Measurements from ENCODE around the gene STRN. TPM values are rescaled to one million over a fixed set of nuclear protein-coding genes. Genes with fewer than 3 reads are reported as not detected.

The STRN gene
- total RNA-seq: 10 to 100 TPM; 14.9 to 18.5 (median 16.1) TPM

- H3K27ac ChIP-seq: peak within 1 kb of the TSS; percentile 57 to 92 (median 74)
- DNase-seq: peak; percentile 97 to 98
- WGBS, 2 donors: 0 to 1% methylated on average over 13 to 19 of the region's 91 CpGs
- no peaks in the 10 kb centered on the region for H3K36me3 ChIP-seq
- H3K4me3 ChIP-seq (replicated peaks in 1 of 3): peak within 1 kb of the TSS; percentile 71 to 100 (median 93)
- H3K27me3 ChIP-seq: no peaks in the 10 kb centered on the region
- peak; percentile 33 to 87 for TF ChIP-seq POLR2A (IDR thresholded peaks at IDR 0.05)
- no peak for TF ChIP-seq CTCF (IDR thresholded peaks at IDR 0.05)
- H3K4me1 ChIP-seq: peaks cover 7 to 11% of the 10 kb centered on the region in 2 donors
- H3K9me3 ChIP-seq: no peaks in the 10 kb centered on the region
- intact Hi-C loops (cut with DNase I): no loop called here
These were observed at the start of gene STRN for GRCh38 chr2:36966370-36967235. TSS of gene STRN (minus strand) at chr2:36966536. CDS start at chr2:36966463, 73 bp downstream.

- no peak overlapping the region for H3K27ac ChIP-seq
- no peaks in the 10 kb centered on the region for H3K4me1 ChIP-seq
- H3K4me3 ChIP-seq (replicated peaks in 1 of 3): no peak overlapping the region
- no peaks in the 10 kb centered on the region for H3K9me3 ChIP-seq
- TF ChIP-seq CTCF (IDR thresholded peaks at IDR 0.05) (no peak), POLR2A (IDR thresholded peaks at IDR 0.05) (no peak)
- H3K36me3 ChIP-seq: peaks cover 29 to 33% of the 10 kb centered on the region in 2 donors
- H3K27me3 ChIP-seq: no peaks in the 10 kb centered on the region
- WGBS, 2 donors: 94 to 98% methylated on average over 4 of the region's 4 CpGs
- intact Hi-C loops (cut with DNase I): no loop called here
- DNase-seq: no peak
These were observed 46.9 kb upstream of the STRN start for GRCh38 chr2:37013315-37013641.

GRCh38 chr2:37011130-37011529 is 44.8 kb upstream of the STRN start:
- DNase-seq: no peak
- no peaks in the 10 kb centered on the region for H3K27me3 ChIP-seq
- H3K4me1 ChIP-seq: no peaks in the 10 kb centered on the region
- H3K4me3 ChIP-seq (replicated peaks in 1 of 3): no peak overlapping the region
- no peaks in the 10 kb centered on the region for H3K9me3 ChIP-seq
- WGBS, 2 donors: 87 to 89% methylated on average over 5 of the region's 5 CpGs
- peaks cover 22 to 31% of the 10 kb centered on the region in 2 donors for H3K36me3 ChIP-seq
- H3K27ac ChIP-seq: no peak overlapping the region
- TF ChIP-seq CTCF (IDR thresholded peaks at IDR 0.05) (no peak), POLR2A (IDR thresholded peaks at IDR 0.05) (no peak)
- intact Hi-C loops (cut with DNase I): no loop called here

GRCh38 chr2:37005118-37005868 is 39.0 kb upstream of the STRN start:
- H3K4me1 ChIP-seq: no peaks in the 10 kb centered on the region
- H3K27me3 ChIP-seq: no peaks in the 10 kb centered on the region
- peak in 2 of 6 experiments; percentile 13 to 24 for TF ChIP-seq CTCF (IDR thresholded peaks at IDR 0.05)
- no peak for TF ChIP-seq POLR2A (IDR thresholded peaks at IDR 0.05)
- H3K27ac ChIP-seq: no peak overlapping the region
- H3K9me3 ChIP-seq: no peaks in the 10 kb centered on the region
- peaks cover 29 to 40% of the 10 kb centered on the region in 2 donors for H3K36me3 ChIP-seq
- intact Hi-C loops (cut with DNase I): no loop called here
- WGBS, 2 donors: 73 to 83% methylated on average over 8 of the region's 8 CpGs
- no peak overlapping the region for H3K4me3 ChIP-seq (replicated peaks in 1 of 3)
- DNase-seq: no peak

All from thyroid gland (tissue), 4 donors.